ENCODE measurements around the gene TPPP.

The TPPP gene

GRCh38 chr5:677131-678101, 15.7 kb downstream of the TPPP start:
- H3K4me3 ChIP-seq (ENCODE audit: low read depth, low read length): no peak overlapping the region
- TF ChIP-seq CTCF (IDR thresholded peaks at IDR 0.05; ENCODE audit: control insufficient read depth, extremely low read depth, insufficient read depth): no peak
- no peak for DNase-seq (ENCODE audit: low read depth)

GRCh38 chr5:676699-677076, 16.5 kb downstream of the TPPP start:
- no peak overlapping the region for H3K4me3 ChIP-seq (ENCODE audit: low read depth, low read length)
- DNase-seq (ENCODE audit: low read depth): no peak
- no peak for TF ChIP-seq CTCF (IDR thresholded peaks at IDR 0.05; ENCODE audit: control insufficient read depth, extremely low read depth, insufficient read depth)

GRCh38 chr5:675871-676698, 17.1 kb downstream of the TPPP start:
- no peak overlapping the region for H3K4me3 ChIP-seq (ENCODE audit: low read depth, low read length)
- no peak for TF ChIP-seq CTCF (IDR thresholded peaks at IDR 0.05; ENCODE audit: control insufficient read depth, extremely low read depth, insufficient read depth)
- DNase-seq (ENCODE audit: low read depth): no peak

- H3K4me3 ChIP-seq (ENCODE audit: low read depth, low read length): no peak overlapping the region
- TF ChIP-seq CTCF (IDR thresholded peaks at IDR 0.05; ENCODE audit: control insufficient read depth, extremely low read depth, insufficient read depth): no peak
- no peak for DNase-seq (ENCODE audit: low read depth)
Measured at GRCh38 chr5:675111-675870, 17.9 kb downstream of the TPPP start.

- TF ChIP-seq CTCF (IDR thresholded peaks at IDR 0.05; ENCODE audit: control insufficient read depth, extremely low read depth, insufficient read depth): no peak
- H3K4me3 ChIP-seq (ENCODE audit: low read depth, low read length): no peak overlapping the region
- DNase-seq (ENCODE audit: low read depth): no peak
Measured at GRCh38 chr5:674630-675011, 18.5 kb downstream of the TPPP start.

GRCh38 chr5:673831-674629, 19.1 kb downstream of the TPPP start:
- TF ChIP-seq CTCF (IDR thresholded peaks at IDR 0.05; ENCODE audit: control insufficient read depth, extremely low read depth, insufficient read depth): no peak
- no peak for DNase-seq (ENCODE audit: low read depth)

More at GRCh38 chr5:673831-674629, 19.1 kb downstream of the TPPP start:
- H3K4me3 ChIP-seq (ENCODE audit: low read depth, low read length): no peak overlapping the region
